Endothelial cell of umbilical vein (primary cell): ENCODE results near the gene GALNT1.

Experiments used
- EZH2 ChIP-seq: IDR thresholded peaks from 2 replicates; pipeline ENCODE4 v1.6.1; 2012; ENCODE audit warnings: borderline replicate concordance, low read depth, mild to moderate bottlenecking, moderate library complexity, low read length, inconsistent platforms; ENCODE audit not compliant: severe bottlenecking
- FOS ChIP-seq: IDR thresholded peaks from 2 replicates; pipeline ENCODE4 v1.6.1; 2011; ENCODE audit warnings: mild to moderate bottlenecking, low read length, moderate library complexity, borderline replicate concordance; ENCODE audit not compliant: insufficient read depth
- GATA2 ChIP-seq: IDR thresholded peaks from 2 replicates; pipeline ENCODE4 v1.7.0; 2011; ENCODE audit warnings: low read depth, mild to moderate bottlenecking, moderate library complexity, mixed read lengths, low read length; ENCODE audit not compliant: insufficient read length, insufficient read depth
- JUN ChIP-seq: IDR thresholded peaks from 2 replicates; pipeline ENCODE4 v1.6.1; 2011; ENCODE audit warnings: borderline replicate concordance, low read depth; ENCODE audit not compliant: insufficient read length, insufficient read depth
- MYC ChIP-seq: IDR thresholded peaks from one replicate; pipeline ENCODE4 v1.6.1; 2011; ENCODE audit warnings: mild to moderate bottlenecking, low read depth, low read length
- POLR2A ChIP-seq: IDR thresholded peaks from 2 replicates; pipeline ENCODE4 v1.6.1; 2012; ENCODE audit warnings: low read depth, mild to moderate bottlenecking, control low read depth, low read length
- POLR2AphosphoS5 ChIP-seq: IDR thresholded peaks from 2 replicates; pipeline ENCODE4 v1.6.1; 2012; ENCODE audit warnings: low read depth, mild to moderate bottlenecking, control low read depth, low read length, moderate library complexity; ENCODE audit not compliant: insufficient read depth
- TF ChIP-seq, protein P1 (sequence below), 2 donors: IDR thresholded peaks; 1 replicate in 1 of 2; 2 replicates in 1 of 2; pipeline ENCODE4 v1.5.1; 2011; ENCODE audit warnings: low read length in 2 of 2, mild to moderate bottlenecking in 2 of 2, moderate library complexity in 2 of 2, control low read depth in 1 of 2, inconsistent platforms in 1 of 2, low read depth in 1 of 2; ENCODE audit not compliant: insufficient read depth in 1 of 2; ENCODE audit errors: extremely low read depth in 1 of 2
- TF ChIP-seq, protein P2 (sequence below): IDR thresholded peaks from 2 replicates; pipeline ENCODE4 v1.6.1; 2011; ENCODE audit not compliant: insufficient read depth, insufficient read length

DNA sequence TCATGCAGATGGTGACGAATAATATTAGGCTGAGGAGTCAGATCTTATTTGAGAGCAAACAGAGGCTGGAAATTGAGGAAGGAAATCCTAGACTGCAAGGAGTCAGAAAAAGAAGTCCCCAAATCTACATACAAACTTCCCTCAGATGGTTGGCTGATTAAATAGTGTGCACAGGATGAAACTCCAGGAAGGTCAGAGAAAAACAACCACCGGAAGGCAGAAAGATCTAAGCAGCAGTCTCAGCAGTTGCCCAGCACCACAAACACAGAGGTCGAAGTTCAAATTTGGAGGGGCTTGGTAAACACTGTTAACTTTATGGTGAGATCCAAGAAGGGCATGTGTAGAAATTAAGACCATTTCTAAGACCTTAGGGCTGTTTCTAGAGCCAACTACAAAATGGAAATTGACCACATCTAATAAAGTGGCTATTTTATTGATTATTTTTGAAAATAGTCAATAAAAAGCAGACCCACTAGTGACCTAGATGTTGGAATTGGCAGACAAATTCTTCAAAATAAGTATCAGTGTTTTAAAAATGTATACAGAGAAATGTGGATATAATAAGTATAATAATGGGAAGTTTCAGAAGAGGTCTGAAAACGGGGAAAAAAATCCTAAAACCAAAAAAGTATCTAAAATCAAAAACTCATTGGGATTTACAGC is 134.8 kb downstream of the GALNT1 start:
- TF ChIP-seq, protein P1, sequence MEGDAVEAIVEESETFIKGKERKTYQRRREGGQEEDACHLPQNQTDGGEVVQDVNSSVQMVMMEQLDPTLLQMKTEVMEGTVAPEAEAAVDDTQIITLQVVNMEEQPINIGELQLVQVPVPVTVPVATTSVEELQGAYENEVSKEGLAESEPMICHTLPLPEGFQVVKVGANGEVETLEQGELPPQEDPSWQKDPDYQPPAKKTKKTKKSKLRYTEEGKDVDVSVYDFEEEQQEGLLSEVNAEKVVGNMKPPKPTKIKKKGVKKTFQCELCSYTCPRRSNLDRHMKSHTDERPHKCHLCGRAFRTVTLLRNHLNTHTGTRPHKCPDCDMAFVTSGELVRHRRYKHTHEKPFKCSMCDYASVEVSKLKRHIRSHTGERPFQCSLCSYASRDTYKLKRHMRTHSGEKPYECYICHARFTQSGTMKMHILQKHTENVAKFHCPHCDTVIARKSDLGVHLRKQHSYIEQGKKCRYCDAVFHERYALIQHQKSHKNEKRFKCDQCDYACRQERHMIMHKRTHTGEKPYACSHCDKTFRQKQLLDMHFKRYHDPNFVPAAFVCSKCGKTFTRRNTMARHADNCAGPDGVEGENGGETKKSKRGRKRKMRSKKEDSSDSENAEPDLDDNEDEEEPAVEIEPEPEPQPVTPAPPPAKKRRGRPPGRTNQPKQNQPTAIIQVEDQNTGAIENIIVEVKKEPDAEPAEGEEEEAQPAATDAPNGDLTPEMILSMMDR (IDR thresholded peaks at IDR 0.05; ENCODE audit: extremely low read depth in 1 of 2, insufficient read depth in 1 of 2, low read depth in 1 of 2, low read length in 2 of 2): no peak
- TF ChIP-seq POLR2A: no peak
- TF ChIP-seq EZH2: no peak
- TF ChIP-seq, protein P2, sequence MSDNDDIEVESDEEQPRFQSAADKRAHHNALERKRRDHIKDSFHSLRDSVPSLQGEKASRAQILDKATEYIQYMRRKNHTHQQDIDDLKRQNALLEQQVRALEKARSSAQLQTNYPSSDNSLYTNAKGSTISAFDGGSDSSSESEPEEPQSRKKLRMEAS: no peak
- TF ChIP-seq POLR2AphosphoS5: no peak
- TF ChIP-seq JUN: no peak
- TF ChIP-seq GATA2: peak; percentile 44
- no peak for TF ChIP-seq MYC
- TF ChIP-seq FOS: no peak
